Fibroblast of upper back skin (primary cell): ENCODE data around the gene TRPM3.

Experiments used
- DNase-seq: peaks from one replicate; pipeline ENCODE4 v3.0.0-alpha.2; 2013

Gene TRPM3

DNA sequence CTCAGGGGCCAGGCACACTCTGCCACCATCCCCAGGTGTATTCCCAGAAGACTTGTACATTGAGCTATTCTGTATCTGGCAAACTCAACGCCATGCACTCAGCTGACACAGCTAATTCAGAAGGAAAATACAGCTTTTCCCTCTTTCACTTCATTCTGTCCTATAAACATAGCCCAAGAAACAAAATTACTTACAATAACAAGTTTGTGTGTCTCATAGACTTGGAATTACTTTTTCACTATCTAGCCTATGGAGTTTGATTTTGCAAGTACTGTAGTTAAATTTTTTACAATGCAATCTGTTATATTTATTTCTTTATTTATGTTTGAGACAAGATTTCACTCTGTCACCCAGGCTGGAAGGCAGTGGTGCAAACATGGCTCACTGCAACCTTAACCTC, 581.9 kb downstream of the TRPM3 start:
- DNase-seq: no peak

DNA sequence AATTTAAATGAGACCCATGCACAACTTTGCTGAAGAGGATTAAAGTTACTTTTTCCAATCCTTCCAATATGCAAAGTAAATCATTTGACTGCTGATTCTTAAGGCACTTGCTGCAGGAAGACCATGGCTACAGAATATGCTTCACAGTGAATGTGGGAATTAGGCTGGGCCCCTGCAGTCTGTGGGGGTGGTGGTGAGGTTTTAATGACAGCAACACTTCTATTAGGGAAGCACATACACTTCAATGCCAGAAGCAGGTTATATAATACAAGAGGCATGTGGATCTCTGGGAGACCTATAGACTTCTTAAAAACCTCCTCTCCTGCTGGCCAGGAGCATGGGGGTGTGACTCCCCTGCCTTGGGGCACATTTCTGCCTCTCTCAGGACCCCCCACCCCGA, 582.4 kb downstream of the TRPM3 start:
- DNase-seq: no peak

- no peak for DNase-seq
Observed at GRCh38 chr9:70537084-70537483, 584.3 kb downstream of the TRPM3 start.

DNA sequence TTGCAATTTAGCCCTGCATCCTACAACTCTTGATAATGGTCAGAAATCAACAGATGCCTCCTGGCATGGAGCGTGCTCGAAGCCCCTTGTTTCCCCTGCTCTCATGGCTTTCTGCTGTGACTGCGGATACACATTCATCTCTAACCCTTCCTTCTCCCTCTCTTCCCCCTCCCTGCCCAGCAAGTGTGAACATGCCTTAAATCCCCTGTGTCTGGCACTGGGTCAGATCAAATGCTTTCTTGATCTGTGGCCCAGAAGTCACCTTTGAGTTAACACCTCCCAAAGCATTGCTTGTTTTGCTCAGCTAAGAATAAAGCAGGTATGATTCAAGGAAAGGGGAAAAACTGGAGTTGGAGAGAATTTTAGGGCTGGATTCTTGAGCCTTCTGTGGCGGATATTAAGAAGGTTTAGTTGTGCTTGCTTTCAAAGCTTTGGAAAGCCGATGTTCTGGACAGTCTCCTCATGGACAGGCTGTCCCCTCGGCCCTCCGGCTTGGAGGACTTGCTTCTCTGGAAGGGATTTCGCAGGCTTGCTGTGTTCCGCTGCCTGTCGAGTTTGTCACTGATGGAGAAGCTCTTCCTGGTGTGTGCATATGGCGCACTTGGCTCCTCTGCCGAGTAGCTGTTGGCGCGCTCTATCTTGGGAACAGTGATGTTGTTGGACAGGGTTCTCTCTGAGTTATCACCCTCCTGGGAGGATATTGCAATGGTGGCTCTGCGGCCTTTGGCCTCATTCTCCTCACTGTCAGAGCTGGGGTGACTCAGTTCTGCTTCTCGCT, 585.7 kb downstream of the TRPM3 start:
- no peak for DNase-seq

DNA sequence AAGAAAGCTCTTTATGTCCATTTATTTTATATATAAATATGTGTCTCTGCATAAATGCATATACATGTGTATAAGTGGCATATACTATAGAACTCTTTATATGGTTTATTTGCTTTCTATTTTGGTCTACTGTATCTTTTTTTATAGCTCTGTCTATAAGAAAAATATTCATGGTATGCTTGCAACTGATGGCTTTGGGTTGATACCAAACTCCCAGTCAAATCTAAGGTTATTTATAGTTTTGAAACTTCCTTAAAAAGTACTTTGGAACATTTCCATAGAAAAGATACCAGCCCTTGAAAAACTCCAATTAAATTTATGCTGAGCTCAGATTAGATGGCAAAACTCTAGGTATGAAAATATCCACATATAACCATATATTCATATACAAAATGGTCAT, 587.0 kb downstream of the TRPM3 start:
- DNase-seq: peak; percentile 75

- DNase-seq: peak; percentile 59
Observed at GRCh38 chr9:70534061-70534460, 587.4 kb downstream of the TRPM3 start.

- DNase-seq: no peak
Observed at GRCh38 chr9:70533492-70533891, 587.9 kb downstream of the TRPM3 start.

- no peak for DNase-seq
Observed at GRCh38 chr9:70532716-70533115, 588.7 kb downstream of the TRPM3 start.

- no peak for DNase-seq
Observed at GRCh38 chr9:70531311-70531710, 590.1 kb downstream of the TRPM3 start.

GRCh38 chr9:70530716-70531115, 590.7 kb downstream of the TRPM3 start:
- DNase-seq: no peak

GRCh38 chr9:70529833-70530232, 591.6 kb downstream of the TRPM3 start:
- no peak for DNase-seq

- no peak for DNase-seq
Observed at GRCh38 chr9:70529377-70529776, 592.0 kb downstream of the TRPM3 start.

DNA sequence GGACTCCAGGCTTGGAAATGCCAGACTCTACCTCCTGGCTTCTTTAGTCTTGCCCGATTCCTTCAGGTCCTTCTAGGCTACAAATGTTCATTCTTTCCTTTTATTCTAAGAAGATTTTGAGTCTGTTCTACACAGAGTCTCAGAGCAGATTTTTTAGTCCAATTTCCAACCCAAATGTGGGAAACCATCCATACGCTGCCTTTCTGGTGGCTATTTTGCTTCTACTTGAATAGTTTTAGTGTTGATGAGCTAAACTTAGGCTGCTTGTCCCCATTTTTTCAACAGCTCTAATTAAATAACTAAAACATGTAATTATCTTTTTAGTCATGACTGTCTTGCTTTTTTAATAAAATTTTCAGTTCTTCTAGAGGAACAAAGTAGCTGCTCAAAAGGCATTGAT, 594.5 kb downstream of the TRPM3 start:
- DNase-seq: no peak

DNA sequence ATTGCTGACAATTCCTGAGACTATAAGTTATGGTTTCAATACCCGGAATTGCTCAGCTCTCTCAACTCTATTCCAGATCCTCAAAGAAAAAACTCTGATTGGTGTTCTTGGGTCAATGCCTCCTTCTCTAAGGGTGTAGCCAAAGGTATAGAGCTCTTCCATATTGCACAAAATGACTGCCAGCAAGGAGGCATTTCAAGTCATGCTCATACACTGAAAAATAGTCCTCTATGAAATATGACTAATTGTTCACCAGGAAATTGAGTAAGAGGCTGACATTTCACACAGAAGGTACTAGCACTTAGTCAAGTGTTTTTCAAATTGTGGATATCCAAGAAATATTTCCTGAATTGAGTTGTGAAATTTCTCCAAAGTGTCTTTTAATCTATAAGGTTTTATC, 595.9 kb downstream of the TRPM3 start:
- peak; percentile 48 for DNase-seq

DNA sequence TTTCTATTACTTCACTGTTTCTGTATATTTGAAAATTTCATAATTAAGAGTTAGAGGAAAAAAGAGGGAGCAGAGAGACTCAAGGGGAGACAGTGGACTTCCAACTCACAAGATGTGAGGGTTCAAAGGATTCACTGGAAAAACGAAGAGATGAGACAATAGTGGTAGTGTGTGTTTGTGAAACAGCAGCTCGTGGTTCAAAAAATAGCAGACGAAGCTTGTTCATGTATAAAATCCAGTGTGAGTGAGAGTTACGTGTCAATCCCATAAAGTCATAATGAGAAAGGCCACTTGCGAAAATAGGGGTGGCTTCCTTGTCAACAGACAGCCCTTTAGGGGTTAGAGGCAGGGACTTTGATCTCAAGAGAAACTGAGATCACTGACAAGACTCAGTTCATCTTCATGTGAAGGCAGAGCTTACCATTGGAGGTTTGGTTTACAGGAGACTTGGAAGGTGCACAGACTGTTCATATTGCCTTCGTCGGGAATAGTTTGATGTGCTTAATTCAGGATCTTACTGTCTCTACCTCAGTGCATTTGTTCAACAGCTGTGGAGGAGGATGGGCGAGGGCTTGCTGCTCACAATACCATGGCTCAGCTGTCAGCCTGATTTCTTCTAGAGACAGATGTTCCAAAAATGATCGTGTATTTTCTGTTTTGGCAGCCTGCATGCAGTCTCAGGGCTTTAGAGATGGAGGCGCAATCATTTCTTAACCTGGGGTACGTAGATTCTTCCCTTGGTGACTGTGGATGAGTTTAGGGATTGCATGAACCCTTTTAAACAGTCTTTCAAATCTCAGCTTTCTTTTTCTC, 601.3 kb downstream of the TRPM3 start:
- no peak for DNase-seq

GRCh38 chr9:70517926-70518610, 603.4 kb downstream of the TRPM3 start:
- DNase-seq: no peak

DNA sequence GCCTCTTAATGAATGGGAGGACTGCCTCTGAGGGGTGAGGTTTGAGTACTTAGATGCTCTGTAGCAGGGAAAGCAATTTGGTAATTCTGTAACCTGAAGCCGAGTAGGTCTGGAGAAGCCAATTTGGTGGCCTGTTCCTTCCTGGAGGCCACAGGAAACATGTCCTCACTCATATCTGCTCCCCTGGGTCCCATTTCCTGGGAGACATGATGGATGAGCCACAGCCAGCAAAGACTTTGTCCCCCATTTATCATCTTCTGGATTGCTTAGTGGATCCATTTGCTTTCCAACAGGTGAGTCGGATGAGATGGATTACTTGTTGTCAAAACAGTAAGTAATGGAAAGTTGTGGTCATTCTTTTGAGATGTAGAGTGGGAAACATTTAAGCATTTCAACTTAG, 607.1 kb downstream of the TRPM3 start:
- no peak for DNase-seq

- DNase-seq: no peak
Observed at GRCh38 chr9:70511858-70512257, 609.6 kb downstream of the TRPM3 start.

- DNase-seq: no peak
Observed at GRCh38 chr9:70510157-70510770, 611.2 kb downstream of the TRPM3 start.

- DNase-seq: no peak
Observed at GRCh38 chr9:70506159-70506558, 615.3 kb downstream of the TRPM3 start.

DNA sequence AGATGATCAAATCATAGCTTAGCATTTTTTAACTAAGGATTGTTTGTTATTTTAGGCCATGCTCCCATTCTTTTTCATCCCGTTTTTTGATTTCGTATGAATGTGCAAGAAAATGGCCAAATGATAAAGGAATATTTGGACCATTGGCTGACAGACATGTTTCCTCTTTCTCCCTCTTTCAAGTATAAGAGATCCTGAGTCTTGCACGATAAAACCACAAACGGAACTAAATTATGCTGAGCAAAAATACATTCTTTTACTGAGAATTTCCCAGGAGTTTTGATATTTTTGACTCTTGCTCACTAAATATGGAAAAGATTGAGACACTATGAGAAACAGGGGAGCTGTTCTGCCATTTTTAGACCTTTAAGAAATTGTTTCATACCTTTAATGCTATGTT, 616.6 kb downstream of the TRPM3 start:
- DNase-seq: peak; percentile 59

DNA sequence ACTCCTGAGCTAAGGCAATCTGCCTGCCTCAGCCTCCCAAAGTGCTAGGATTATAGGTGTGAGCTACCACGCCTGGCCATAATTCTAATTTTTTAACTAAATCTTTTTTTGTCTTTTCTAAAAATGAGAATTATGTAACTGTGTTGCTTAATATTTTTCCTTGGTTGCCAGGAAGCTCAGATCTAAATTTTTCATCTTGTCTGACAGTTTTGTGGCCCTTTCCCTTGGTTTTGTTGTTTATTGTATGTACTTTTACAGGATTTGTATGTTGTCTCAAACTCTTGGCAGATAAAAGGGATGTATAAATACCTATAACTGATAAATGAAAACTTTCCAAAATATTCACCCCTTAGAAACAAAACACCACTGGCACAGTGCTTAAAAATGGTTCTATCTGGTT, 618.7 kb downstream of the TRPM3 start:
- DNase-seq: no peak

- no peak for DNase-seq
Observed at GRCh38 chr9:70500793-70501192, 620.6 kb downstream of the TRPM3 start.
